ENCODE data around the gene NCOA1.
"Not testable (repeated sequence)": the region's sequence is repeated elsewhere in the genome, so short reads cannot be mapped to it uniquely, and the experiment has no call there.

Gene NCOA1

DNA sequence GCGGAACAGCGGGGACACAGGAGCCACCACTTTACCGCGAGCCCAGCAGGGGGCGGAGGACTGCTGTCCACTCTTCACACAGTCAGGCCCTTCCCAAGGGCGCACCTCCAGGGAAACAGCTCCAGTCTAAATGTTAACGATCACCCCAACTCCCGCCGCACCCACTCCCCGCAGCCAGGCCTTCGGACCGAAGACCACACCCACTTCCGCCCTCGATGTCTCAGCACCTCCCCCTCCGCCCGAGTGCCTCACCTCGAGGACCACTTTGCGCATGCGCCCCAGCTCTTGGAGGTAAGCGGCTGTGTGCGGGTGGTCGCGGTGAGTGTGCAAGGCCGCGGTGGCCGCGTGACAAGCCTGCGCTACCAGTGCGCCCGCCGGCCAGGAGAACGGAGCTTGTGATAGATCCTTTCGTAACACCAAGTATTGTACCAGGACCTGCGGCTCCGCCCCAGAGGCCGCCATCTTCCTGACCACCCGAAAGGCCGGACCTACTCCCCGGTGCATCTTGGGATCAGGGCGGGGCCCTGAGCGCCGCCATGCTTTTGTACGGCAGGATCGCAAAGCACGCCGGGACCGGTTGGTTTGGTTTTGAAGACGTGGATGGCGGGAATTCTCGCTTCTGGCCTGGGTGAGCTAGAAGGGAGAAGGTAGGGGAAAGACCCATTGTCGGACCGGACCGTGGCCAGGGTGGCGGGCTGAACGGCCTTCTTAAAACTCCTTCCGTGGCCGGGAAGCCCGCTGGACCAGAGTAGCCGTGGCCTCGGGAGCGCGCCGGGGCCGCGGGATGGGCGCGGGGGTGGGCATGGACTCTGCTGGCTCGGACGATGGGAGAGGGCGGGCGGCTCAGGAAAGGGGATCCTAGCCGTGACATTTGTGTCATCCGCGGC is 302.1 kb downstream of the NCOA1 start, which contains the start of the genes CENPO and PTRHD1:
Gene CENPO, plus strand, starts transcription at position 552 of the 887 bp plus-strand sequence. CDS start 495 bp downstream, outside the sequence.
Gene PTRHD1, minus strand, starts transcription at position 518 of the 887 bp plus-strand sequence. Its CDS starts 14 bp downstream, at position 504.
- DNase-seq (ENCODE audit: low read depth): peak; percentile 92

DNA sequence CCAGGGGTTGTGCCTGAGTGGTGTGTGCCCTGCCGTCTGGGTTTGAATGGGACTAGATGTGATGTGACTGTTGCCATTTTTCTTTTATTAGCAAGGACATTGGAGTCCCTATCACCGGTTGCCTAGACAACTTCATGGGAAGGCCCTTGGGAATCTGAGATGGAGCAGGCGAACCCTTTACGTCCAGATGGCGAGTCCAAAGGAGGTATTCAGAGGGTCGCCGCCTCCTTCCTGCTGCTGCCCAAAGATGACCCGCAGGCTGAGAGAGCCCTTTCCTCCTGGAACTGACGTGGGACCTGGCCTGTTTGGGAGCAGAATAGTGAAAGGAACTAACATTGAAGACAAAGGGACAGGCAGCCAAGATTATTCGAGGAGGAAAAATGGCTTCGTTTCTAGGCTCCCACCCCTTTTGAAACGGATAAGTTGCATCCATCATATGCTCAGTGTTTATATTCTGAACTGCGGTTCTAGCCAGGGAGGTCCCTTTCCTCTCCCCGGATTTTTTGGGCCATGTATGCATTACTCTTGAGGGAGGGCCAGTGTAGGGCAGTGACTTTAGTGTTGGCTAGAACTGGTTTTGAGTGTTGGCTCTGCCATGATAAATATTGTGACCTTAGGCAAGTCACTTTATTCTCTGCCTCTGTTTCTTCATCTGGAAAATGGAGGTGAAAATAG is 302.8 kb downstream of the NCOA1 start:
- no peak for DNase-seq (ENCODE audit: low read depth)

DNA sequence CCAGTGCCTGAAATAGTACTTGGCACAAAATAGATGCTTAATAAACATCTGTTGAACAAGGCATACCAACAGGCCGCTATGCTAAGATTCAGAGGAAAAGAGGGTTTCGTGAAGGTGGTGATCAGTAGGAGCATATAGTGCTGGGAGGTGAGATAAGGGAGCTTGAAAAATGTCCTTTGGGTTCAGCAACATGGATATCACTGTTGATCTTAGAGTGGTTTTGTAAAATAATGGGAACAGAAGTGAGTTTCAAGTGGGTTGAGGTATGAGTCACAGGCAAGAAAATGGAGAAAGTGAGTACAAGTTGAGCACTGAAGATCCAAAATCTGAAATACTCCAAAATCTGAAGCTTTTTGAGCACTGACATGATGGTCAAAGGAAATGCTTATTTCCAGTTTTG is 306.6 kb downstream of the NCOA1 start:
- DNase-seq (ENCODE audit: low read depth): no peak

DNA sequence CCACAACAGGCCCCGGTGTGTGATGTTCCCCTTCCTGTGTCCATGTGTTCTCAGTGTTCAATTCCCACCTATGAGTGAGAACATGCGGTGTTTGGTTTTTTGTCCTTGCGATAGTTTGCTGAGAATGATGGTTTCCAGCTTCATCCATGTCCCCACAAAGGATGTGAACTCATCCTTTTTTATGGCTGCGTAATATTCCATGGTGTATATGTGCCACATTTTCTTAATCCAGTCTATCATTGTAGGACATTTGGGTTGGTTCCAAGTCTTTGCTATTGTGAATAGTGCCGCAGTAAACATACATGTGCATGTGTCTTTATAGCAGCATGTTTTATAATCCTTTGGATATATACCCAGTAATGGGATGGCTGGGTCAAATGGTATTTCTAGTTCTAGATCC is 309.4 kb downstream of the NCOA1 start:
- not testable (repeated sequence) for DNase-seq (ENCODE audit: low read depth)

DNA sequence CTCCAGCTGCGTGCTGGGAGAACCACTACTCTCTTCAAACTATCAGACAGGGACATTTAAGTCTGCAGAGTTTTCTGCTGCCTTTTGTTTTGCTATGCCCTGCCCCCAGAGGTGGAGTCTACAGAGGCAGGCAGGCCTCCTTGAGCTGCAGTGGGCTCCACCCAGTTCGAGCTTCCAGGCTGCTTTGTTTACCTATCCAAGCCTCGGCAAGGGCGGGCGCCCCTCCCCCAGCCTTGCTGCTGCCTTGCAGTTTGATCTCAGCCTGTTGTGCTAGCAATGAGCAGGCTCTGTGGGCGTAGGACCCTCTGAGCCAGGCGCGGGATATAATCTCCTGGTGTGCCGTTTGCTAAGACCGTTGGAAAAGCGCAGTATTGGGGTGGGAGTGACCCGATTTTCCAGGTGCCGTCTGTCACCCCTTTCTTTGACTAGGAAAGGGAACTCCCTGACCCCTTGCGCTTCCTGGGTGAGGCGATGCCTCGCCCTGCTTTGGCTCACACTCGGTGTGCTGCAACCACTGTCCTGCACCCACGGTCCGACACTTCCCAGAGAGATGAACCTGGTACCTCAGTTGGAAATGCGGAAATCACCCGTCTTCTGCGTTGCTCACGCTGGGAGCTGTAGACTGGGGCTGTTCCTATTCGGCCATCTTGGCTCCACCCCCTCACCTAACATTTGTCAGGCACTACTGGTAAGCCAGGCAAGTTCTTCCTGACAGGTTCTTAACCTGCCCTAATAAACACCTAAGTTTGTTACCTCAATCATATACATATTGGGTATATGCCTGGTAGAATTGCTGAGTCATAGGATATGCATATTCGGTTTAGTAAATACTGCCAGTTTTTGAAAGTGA is 315.0 kb downstream of the NCOA1 start:
- not testable (repeated sequence) for DNase-seq (ENCODE audit: low read depth)

DNA sequence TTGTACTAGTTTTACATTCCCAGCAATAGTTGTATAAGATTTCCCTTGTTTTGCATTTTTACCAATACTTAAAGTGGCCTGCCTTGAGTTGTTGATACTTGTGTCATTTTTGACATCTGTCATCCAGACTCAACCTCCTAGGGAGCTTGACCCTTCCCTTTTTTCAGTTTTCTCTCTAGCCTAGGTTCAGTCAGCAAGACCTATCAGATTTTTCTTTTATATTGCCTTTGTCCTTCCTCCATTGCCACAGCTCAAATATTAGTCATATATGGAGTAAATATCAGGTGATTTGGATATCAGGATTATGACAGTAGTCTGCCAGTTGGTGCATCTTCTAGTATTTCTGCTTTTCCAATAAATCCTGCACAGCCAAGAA is 315.6 kb downstream of the NCOA1 start:
- DNase-seq (ENCODE audit: low read depth): no peak

DNA sequence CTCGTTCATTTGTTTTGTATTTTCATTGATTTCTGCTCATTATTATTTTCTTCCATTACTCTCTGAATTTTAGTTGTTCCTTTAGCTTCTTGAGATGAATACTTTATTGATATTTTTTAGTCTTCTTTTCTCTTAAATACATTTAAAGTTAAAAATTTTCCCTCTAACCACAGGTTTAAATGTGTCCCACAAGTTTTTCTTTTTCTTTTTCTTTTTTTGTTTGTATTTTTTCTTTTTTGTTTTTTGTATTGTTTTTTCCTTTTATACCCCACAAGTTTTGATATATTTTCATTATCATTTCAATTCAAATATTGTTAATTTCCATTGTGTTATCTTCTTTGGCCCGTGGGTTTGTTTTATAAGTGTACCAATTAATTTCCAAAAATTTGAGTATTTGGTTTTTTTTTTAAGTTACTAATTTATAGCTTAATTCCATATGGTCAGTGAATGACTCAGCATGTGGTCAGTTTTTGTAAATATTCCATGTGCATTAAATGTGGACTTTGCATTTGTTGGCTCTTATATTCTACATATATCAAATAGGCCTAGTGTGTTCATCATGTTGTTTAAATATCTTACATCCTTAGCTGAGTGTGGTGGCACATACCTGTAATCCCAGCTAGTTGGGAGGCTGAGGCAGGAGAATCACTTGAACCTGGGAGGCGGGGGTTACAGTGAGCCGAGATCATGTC is 318.4 kb downstream of the NCOA1 start:
- no peak for DNase-seq (ENCODE audit: low read depth)

DNA sequence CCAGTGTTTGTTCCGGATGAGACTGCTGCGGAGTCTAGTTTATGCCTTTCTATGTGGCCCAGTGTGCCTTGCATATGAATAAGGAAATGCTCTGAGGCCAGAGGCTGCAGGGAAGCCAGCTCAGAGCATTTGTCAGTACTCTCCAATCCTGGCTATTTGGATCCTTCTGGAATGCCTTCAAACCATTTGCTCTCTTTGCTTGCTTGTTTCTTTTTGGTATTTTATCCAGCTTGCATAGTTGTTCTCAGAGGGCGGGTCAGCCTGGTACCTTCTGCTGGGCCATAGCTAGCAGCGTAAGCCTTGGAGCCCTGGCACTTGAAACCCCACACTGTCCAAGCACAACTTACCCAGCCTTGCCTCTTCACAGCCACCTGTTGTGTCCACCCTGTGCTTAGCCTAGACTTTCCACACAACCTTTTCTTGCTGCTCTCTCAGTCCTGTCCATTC is 322.7 kb downstream of the NCOA1 start:
- no peak for DNase-seq (ENCODE audit: low read depth)

DNA sequence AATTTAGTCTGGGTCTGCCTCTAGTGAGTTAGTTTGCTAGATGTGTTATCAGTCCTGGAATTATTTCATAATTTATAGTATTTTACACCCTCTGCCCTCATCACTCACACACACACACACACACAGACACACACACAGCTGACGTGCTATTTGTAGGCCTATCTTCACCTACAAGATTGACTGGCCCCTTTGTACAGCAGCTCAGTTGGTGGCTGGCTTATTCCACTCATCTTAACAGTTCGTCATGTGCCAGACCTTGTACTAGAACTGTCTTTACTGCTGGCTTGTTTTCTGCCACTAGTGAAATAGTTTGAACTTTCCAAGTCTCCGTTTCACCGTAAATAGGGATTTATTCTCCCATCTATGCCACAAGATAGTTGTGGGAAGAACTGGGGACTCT is 323.5 kb downstream of the NCOA1 start:
- no peak for DNase-seq (ENCODE audit: low read depth)

DNA sequence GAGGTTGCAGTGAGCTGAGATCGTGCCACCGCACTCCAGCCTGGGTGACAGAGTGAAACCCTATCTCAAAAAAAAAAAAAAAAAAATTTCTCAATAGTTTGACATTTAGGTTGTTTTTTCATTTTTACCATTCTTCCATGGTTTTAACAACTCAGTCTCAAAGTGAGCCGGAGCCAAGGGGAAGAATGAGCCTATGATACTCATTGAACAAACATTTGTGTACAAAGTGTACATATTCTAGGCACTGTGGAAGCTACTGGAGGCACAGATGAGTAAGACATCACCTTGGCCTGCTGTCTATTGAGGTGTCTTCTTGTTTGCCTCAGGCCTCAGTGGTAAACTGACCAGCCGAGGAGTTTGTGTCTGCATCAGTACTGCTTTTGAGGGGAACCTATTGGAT is 324.1 kb downstream of the NCOA1 start:
- no peak for DNase-seq (ENCODE audit: low read depth)

DNA sequence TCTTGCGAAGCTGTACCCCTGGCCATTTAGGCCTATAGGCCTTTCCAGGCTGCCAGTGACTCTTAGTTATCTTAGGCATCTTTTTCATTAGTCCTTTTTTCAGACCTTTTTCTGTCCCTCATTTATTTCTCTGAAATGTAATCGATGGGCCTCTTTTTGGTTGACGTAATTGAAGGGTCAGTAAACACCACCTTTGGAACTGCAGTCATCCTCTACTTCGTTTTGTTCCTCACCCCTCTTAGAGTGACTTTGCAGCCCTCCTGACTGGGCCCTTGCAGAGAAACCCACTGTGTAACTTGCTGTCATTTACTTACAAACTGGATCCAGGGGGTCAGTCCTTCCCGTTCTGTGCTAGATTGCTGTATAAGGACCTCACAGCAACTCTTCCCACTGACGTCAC is 325.4 kb downstream of the NCOA1 start:
- DNase-seq (ENCODE audit: low read depth): no peak

DNA sequence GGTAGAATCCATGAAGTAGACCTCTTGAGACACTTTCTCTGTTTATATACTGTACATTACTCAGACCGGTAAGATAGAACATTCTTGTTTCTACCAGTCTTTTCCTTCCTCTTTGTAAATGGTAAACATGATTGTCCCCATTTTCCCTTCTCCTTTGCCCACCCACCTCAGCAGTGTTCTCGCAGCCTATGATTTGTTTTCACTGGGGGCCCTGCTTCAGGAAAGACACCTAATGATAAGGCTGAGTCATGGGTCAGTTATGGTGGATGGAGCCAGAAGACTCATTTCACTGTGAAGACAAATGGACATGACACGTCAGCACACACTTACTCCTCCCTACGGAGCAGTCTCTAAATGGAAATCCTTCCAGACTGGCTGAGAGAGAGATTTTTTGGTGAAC is 325.8 kb downstream of the NCOA1 start:
- no peak for DNase-seq (ENCODE audit: low read depth)

DNA sequence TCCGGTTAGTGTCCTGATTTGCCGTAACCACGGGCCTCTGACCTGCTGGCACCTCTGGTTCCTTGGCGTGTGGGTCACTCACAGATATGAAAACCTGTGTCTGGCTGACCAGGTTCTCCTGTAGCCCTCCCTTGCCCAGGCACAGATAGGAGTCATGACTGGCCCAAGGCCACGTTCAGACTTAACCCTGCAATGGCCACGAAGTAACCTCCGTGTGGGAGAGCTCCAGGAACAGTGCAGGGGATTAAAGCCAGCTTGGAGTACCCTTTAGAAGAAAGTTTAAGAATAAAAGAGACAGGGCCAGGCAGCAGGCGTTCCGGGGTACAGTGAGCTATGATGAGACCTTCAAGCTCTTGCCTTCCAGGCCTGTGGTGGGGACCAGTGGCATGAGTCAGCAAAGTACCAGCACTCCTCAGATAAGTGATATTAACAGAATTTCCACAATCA is 327.7 kb downstream of the NCOA1 start:
- DNase-seq (ENCODE audit: low read depth): no peak

DNA sequence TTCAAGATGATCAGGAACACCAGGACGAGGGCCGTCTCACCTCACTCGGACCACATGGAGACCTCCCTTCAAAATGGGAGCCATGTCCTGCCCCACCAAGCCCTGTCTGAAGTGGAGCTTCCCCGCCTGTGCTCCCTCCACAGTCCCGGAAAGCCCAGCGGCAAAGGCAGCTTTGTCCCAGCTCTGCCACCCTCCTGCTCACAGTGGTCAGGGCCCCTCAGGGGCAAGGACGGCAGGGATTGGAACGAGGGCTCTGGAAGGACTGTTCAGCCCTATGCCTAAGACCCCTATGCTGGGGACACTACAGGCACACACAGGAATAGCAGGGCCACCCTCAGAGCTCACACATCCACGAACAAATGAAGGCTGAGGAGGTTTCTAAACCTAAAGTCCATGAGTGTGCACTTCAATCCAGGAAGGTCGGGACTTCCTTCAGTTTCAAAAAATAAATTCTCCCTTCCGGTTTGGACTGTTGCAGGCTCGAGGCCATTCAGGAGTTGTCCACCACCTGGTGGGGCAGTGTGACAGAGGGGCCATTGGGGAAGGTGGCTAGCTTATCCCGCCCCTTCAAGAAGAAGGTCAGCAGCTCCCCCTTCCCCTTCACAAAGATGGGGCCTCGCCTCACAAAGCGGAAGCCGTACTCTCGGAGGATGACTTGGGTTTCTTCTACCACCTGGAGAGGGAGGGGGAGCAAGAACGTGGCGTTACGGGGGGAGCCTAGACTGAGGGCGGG is 328.6 kb downstream of the NCOA1 start:
- DNase-seq (ENCODE audit: low read depth): no peak

DNA sequence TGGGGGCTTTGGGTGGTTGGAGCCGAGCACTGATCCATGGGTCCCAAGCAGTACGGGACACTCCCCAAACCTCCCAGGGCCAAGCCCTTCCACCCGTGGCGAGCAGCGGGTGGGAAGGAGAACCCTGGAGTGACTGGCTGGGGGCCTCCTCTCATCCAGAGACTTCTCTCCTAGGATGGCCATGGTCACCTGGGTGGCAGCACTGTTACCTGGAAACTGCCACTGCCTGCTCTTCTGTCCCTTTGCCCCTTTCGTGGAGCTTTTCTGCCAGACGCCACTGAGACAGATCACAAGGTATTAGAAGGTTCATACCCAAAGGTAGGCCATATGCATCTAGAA is 329.1 kb downstream of the NCOA1 start:
- no peak for DNase-seq (ENCODE audit: low read depth)

All from activated T-cell treated with anti-CD3 and anti-CD28 coated beads for 24 hours (primary cell).